Loucy (cell line): ENCODE data around the gene TKT.

Experiments used
- H2AFZ ChIP-seq: fragments of 200-600 bp; sonication (generic); 2 replicates; pipeline ENCODE4 v1.6.0; 2016; ENCODE audit warnings: antibody characterized with exemption, mild to moderate bottlenecking, low read length, moderate library complexity
- H3F3A ChIP-seq: fragments of 200-600 bp; 2 replicates; pipeline ENCODE4 v1.6.0; 2016; ENCODE audit warnings: antibody characterized with exemption, low read depth, mild to moderate bottlenecking
- H3K27me3 ChIP-seq: fragments of 200-600 bp; sonication (generic); 2 replicates; pipeline ENCODE4 v1.6.1; 2014; ENCODE audit warnings: low read length, mild to moderate bottlenecking; ENCODE audit not compliant: insufficient read depth, poor library complexity, severe bottlenecking
- H3K36me3 ChIP-seq: fragments of 200-600 bp; sonication (generic); 2 replicates; pipeline ENCODE4 v1.6.1; 2016; ENCODE audit warnings: low read length; ENCODE audit not compliant: insufficient read depth
- H3K4me1 ChIP-seq: fragments of 200-600 bp; sonication (generic); 2 replicates; pipeline ENCODE4 v1.5.1; 2014; ENCODE audit warnings: low read length, mild to moderate bottlenecking; ENCODE audit not compliant: insufficient read depth, poor library complexity, severe bottlenecking
- H3K4me2 ChIP-seq: fragments of 200-600 bp; sonication (generic); 2 replicates; pipeline ENCODE4 v1.6.0; 2014; ENCODE audit warnings: antibody characterized with exemption, low read length, low read depth, mild to moderate bottlenecking; ENCODE audit not compliant: poor library complexity, severe bottlenecking
- H3K4me3 ChIP-seq: fragments of 200-600 bp; sonication (generic); 2 replicates; pipeline ENCODE4 v1.5.1; 2014; ENCODE audit warnings: low read length, mild to moderate bottlenecking, mixed read lengths; ENCODE audit not compliant: poor library complexity, severe bottlenecking
- H3K79me2 ChIP-seq: fragments of 200-600 bp; sonication (generic); 2 replicates; pipeline ENCODE4 v1.6.1; 2014; ENCODE audit warnings: low read length; ENCODE audit not compliant: insufficient read depth
- H3K9ac ChIP-seq: fragments of 200-600 bp; sonication (generic); 2 replicates; pipeline ENCODE4 v1.6.0; 2014; ENCODE audit warnings: mild to moderate bottlenecking, low read depth, low read length, moderate library complexity; ENCODE audit not compliant: poor library complexity, severe bottlenecking
- H3K9me2 ChIP-seq: fragments of 200-600 bp; sonication (generic); replicated peaks from 2 replicates; pipeline ENCODE4 v1.6.1; 2016; ENCODE audit warnings: low read depth, low read length, mixed read lengths
- H3K9me3 ChIP-seq: fragments of 200-600 bp; sonication (generic); 2 replicates; pipeline ENCODE4 v1.6.1; 2014; ENCODE audit warnings: mild to moderate bottlenecking, antibody characterized with exemption, low read length, low read depth; ENCODE audit not compliant: insufficient read depth
- H4K20me1 ChIP-seq: fragments of 200-600 bp; sonication (generic); 2 replicates; pipeline ENCODE4 v1.6.0; 2014; ENCODE audit warnings: antibody characterized with exemption, low read length, mild to moderate bottlenecking; ENCODE audit not compliant: insufficient read depth, poor library complexity, severe bottlenecking
- CTCF ChIP-seq: fragments of 200-600 bp; sonication (generic); conservative IDR thresholded peaks from 2 replicates; pipeline ENCODE4 v1.5.1; 2014; ENCODE audit warnings: mild to moderate bottlenecking, antibody characterized with exemption, low read length
- EZH2phosphoT487 ChIP-seq: fragments of 200-600 bp; IDR thresholded peaks from 2 replicates; pipeline ENCODE4 v1.6.1; 2018; ENCODE audit warnings: antibody characterized with exemption, mild to moderate bottlenecking, moderate library complexity, borderline replicate concordance

The TKT gene

GRCh38 chr3:53191836-53192480, 63.9 kb downstream of the TKT start:
- no peaks in the 10 kb centered on the region for H3K4me1 ChIP-seq
- H3K9me3 ChIP-seq = no peaks in the 10 kb centered on the region
- H3K36me3 ChIP-seq = no peaks in the 10 kb centered on the region
- no peaks in the 10 kb centered on the region for H3F3A ChIP-seq
- H3K4me3 ChIP-seq = no peak overlapping the region
- H3K4me2 ChIP-seq = no peak overlapping the region
- no peaks in the 10 kb centered on the region for H3K9me2 ChIP-seq
- H3K27me3 ChIP-seq = no peaks in the 10 kb centered on the region
- H3K9ac ChIP-seq = no peak overlapping the region
- no peak overlapping the region for H2AFZ ChIP-seq
- H3K79me2 ChIP-seq = no peaks in the 10 kb centered on the region
- no peaks in the 10 kb centered on the region for H4K20me1 ChIP-seq
- TF ChIP-seq CTCF = no peak
- TF ChIP-seq EZH2phosphoT487 = no peak

GRCh38 chr3:53190659-53191058, 65.2 kb downstream of the TKT start:
- Histone ChIP-seq H3K4me3 (no peak overlapping the region), H3K4me1 (no peaks in the 10 kb centered on the region), H3K9ac (no peak overlapping the region), H3K9me2 (no peaks in the 10 kb centered on the region), H3F3A (no peaks in the 10 kb centered on the region), H3K4me2 (no peak overlapping the region), H3K79me2 (no peaks in the 10 kb centered on the region), H3K9me3 (no peaks in the 10 kb centered on the region), H2AFZ (no peak overlapping the region), H3K27me3 (no peaks in the 10 kb centered on the region), H4K20me1 (no peaks in the 10 kb centered on the region), H3K36me3 (no peaks in the 10 kb centered on the region)
- TF ChIP-seq CTCF (no peak), EZH2phosphoT487 (no peak)

- Histone ChIP-seq H3K4me2 (no peak overlapping the region), H3F3A (no peaks in the 10 kb centered on the region), H3K4me3 (no peak overlapping the region), H3K9me2 (no peaks in the 10 kb centered on the region), H2AFZ (no peak overlapping the region), H3K9me3 (no peaks in the 10 kb centered on the region), H3K79me2 (no peaks in the 10 kb centered on the region), H3K4me1 (no peaks in the 10 kb centered on the region), H4K20me1 (no peaks in the 10 kb centered on the region), H3K36me3 (no peaks in the 10 kb centered on the region), H3K27me3 (no peaks in the 10 kb centered on the region), H3K9ac (no peak overlapping the region)
- TF ChIP-seq CTCF (no peak), EZH2phosphoT487 (no peak)
These were observed 66.5 kb downstream of the TKT start for GRCh38 chr3:53189276-53189675.
